Measurements from ENCODE around the gene MAPK12. TPM values are rescaled to one million over a fixed set of nuclear protein-coding genes. Genes with fewer than 3 reads are reported as not detected.

The MAPK12 gene
- total RNA-seq, 2 experiments from 2014 or later = 12.3 to 12.4 TPM

GRCh38 chr22:50284479-50284878 lies 23.0 kb upstream of the MAPK12 start:
- intact Hi-C loops (cut with micrococcal nuclease) = no loop called here
- no peak for DNase-seq
- Mint-ChIP-seq H3K9me3 (no peaks in the 10 kb centered on the region), H3K4me1 (ENCODE audit: low read depth) (no peaks in the 10 kb centered on the region), H3K27ac (no peak overlapping the region), H3K4me3 (no peak overlapping the region), H3K36me3 (ENCODE audit: low read depth) (no peaks in the 10 kb centered on the region), H3K27me3 (ENCODE audit: low read depth) (no peaks in the 10 kb centered on the region)
- CTCF ChIA-PET = no interaction called here

GRCh38 chr22:50283821-50284220 lies 22.3 kb upstream of the MAPK12 start:
- no peaks in the 10 kb centered on the region for H3K27me3 Mint-ChIP-seq (ENCODE audit: low read depth)
- no peak overlapping the region for H3K27ac Mint-ChIP-seq
- no peaks in the 10 kb centered on the region for H3K9me3 Mint-ChIP-seq
- CTCF ChIA-PET = no interaction called here
- no peaks in the 10 kb centered on the region for H3K36me3 Mint-ChIP-seq (ENCODE audit: low read depth)
- no peak for DNase-seq
- no peaks in the 10 kb centered on the region for H3K4me1 Mint-ChIP-seq (ENCODE audit: low read depth)
- no peak overlapping the region for H3K4me3 Mint-ChIP-seq
- intact Hi-C loops (cut with micrococcal nuclease) = no loop called here

DNA sequence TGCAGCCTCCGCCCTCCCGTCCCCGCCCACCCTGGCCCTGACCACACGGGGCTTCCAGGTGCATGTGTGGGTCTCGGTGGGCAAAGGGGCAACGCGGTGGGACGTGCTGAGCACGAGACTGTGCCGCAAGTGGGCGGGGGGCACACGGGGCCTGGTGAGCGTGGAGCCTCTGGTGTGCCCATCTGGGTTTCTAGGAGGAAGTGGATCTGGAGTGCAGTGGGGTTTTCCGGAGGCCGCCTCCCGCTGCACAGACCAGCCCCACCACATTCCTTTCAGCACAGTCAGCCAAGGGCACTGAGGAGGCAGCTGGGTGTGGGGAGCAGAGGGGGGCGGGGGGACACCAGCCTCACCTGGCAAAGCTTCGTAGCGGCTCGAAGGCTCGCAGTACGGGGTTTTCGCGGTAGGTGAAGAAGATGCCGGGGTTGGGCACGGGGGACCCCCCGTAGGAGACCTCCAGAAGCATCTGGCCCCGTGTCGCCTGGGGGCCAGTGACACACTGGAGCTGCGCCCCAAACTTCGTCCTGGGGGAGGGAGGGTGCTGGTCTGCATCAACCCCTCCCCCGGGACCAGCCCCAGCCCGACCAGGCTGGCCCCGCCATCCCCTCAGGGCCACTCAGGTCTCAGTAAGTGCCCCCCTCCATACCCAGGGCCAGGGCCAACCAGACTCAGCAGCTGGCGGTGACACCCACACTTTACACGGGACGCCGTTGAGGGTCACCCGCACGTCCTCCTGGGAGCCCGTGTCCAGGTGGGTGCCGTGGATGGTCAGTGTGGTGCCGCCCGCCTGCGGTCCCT lies 21.1 kb upstream of the MAPK12 start:
- intact Hi-C loops (cut with micrococcal nuclease) = no loop called here
- Mint-ChIP-seq H3K4me1 (ENCODE audit: low read depth) (no peaks in the 10 kb centered on the region), H3K27ac (no peak overlapping the region), H3K9me3 (no peaks in the 10 kb centered on the region), H3K27me3 (ENCODE audit: low read depth) (no peaks in the 10 kb centered on the region), H3K36me3 (ENCODE audit: low read depth) (no peaks in the 10 kb centered on the region), H3K4me3 (no peak overlapping the region)
- DNase-seq = no peak
- CTCF ChIA-PET = no interaction called here

- intact Hi-C loops (cut with micrococcal nuclease) = no loop called here
- H3K27ac Mint-ChIP-seq = no peak overlapping the region
- CTCF ChIA-PET = no interaction called here
- H3K27me3 Mint-ChIP-seq (ENCODE audit: low read depth) = no peaks in the 10 kb centered on the region
- DNase-seq = no peak
- no peaks in the 10 kb centered on the region for H3K9me3 Mint-ChIP-seq
- no peak overlapping the region for H3K4me3 Mint-ChIP-seq
- H3K4me1 Mint-ChIP-seq (ENCODE audit: low read depth) = no peaks in the 10 kb centered on the region
- H3K36me3 Mint-ChIP-seq (ENCODE audit: low read depth) = no peaks in the 10 kb centered on the region
These were observed 20.5 kb upstream of the MAPK12 start for GRCh38 chr22:50281957-50282356.

DNA sequence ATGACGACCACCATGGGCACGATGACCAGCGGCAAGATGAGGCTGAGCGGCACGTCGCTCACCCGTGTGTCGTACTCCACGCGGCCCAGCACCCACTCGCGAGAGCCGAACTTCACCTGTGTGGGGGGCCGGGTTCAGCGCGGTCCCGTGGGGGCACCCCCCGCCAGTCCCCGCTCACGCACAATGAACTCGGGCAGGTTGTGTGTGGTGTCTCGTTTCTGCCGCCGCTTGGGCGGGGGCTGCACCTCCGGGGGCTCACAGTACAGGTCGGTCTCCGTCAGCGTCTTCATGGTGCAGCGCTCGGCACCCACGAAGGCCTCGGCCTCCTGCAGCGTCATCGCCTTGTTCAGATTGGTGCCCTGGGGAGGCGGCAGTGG lies 19.9 kb upstream of the MAPK12 start:
- Mint-ChIP-seq H3K27ac (no peak overlapping the region), H3K27me3 (ENCODE audit: low read depth) (no peaks in the 10 kb centered on the region), H3K4me1 (ENCODE audit: low read depth) (no peaks in the 10 kb centered on the region), H3K9me3 (no peaks in the 10 kb centered on the region), H3K4me3 (no peak overlapping the region), H3K36me3 (ENCODE audit: low read depth) (no peaks in the 10 kb centered on the region)
- CTCF ChIA-PET = no interaction called here
- no peak for DNase-seq
- intact Hi-C loops (cut with micrococcal nuclease) = no loop called here

GRCh38 chr22:50280708-50281383 lies 19.4 kb upstream of the MAPK12 start:
- CTCF ChIA-PET = interaction anchor here (1.1 kb wide), 1 partner anchor 30 kb away, joined by 3 read pairs; the partner anchor contains the start of gene HDAC10
- no peaks in the 10 kb centered on the region for H3K9me3 Mint-ChIP-seq
- H3K4me3 Mint-ChIP-seq = no peak overlapping the region
- no peak for DNase-seq
- no peak overlapping the region for H3K27ac Mint-ChIP-seq
- H3K4me1 Mint-ChIP-seq (ENCODE audit: low read depth) = no peaks in the 10 kb centered on the region
- H3K27me3 Mint-ChIP-seq (ENCODE audit: low read depth) = no peaks in the 10 kb centered on the region
- no peaks in the 10 kb centered on the region for H3K36me3 Mint-ChIP-seq (ENCODE audit: low read depth)
- intact Hi-C loops (cut with micrococcal nuclease) = no loop called here

DNA sequence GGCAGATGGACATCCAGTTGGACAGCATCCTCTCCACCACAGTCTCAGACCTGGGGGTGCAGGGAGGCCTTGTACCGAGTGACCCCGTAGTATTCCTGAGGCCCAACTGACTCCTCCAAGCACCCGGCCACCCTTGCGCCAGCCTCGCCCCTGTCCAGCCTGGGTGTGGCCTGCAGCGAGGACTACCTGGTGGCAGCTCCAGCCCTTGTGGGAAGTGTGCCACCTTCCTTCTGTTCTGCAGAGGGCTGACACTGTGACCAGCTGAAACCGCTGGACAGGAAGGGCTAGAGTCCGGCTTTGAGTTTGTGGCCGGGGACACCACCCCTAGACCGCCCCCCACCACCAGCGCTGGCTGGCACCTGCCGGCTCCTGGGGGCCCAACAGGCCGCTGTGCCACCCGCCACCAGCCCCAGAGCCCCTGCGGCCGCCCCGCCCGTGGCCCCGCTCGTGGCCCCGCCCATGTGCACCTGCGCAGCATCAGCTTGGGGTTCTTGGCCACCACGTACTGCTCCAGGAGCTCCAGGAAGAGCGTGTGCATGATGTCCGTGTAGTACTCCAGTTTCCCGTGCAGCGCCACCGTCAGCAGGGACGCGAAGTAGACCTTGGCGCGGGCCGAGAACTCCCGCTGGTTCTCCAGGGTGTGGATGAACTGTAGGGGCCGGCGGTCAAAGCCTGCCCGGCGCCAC lies 18.7 kb upstream of the MAPK12 start:
- intact Hi-C loops (cut with micrococcal nuclease) = no loop called here
- CTCF ChIA-PET = interaction anchor here (1.1 kb wide), 1 partner anchor 29 kb away, joined by 3 read pairs; the partner anchor contains the start of gene HDAC10
- Mint-ChIP-seq H3K9me3 (no peaks in the 10 kb centered on the region), H3K27me3 (ENCODE audit: low read depth) (no peaks in the 10 kb centered on the region), H3K27ac (no peak overlapping the region), H3K4me1 (ENCODE audit: low read depth) (no peaks in the 10 kb centered on the region), H3K4me3 (no peak overlapping the region), H3K36me3 (ENCODE audit: low read depth) (no peaks in the 10 kb centered on the region)
- DNase-seq = no peak

- H3K27ac Mint-ChIP-seq = no peak overlapping the region
- H3K4me3 Mint-ChIP-seq = no peak overlapping the region
- no peaks in the 10 kb centered on the region for H3K9me3 Mint-ChIP-seq
- CTCF ChIA-PET = interaction anchor here (0.7 kb wide), 1 partner anchor 63 kb away, joined by 3 read pairs; no protein-coding TSS in a partner anchor
- no peak for DNase-seq
- H3K4me1 Mint-ChIP-seq (ENCODE audit: low read depth) = no peaks in the 10 kb centered on the region
- intact Hi-C loops (cut with micrococcal nuclease) = no loop called here
- H3K36me3 Mint-ChIP-seq (ENCODE audit: low read depth) = no peaks in the 10 kb centered on the region
- no peaks in the 10 kb centered on the region for H3K27me3 Mint-ChIP-seq (ENCODE audit: low read depth)
These were observed 17.6 kb upstream of the MAPK12 start for GRCh38 chr22:50278956-50279619.

DNA sequence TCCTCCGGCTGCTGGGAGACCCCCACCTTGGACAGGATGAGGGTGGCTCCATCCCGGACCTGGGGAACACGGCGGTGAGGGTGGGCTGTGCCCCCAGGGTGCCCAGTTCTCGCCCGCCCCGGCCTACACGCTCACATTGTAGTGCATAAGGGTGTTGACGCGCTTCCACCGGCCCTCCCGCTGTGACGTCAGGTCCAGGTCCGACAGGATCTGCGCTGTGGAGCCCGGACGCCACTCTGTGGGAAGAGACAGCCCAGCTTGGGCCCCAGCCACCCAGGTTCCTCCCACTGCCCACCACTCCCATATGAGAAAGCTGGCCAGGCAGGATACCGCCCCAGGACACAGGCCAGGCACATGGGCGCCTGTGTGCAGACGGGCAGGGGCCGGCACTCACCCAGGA lies 17.0 kb upstream of the MAPK12 start:
- Mint-ChIP-seq H3K4me3 (no peak overlapping the region), H3K27me3 (ENCODE audit: low read depth) (no peaks in the 10 kb centered on the region), H3K4me1 (ENCODE audit: low read depth) (no peaks in the 10 kb centered on the region), H3K27ac (no peak overlapping the region), H3K36me3 (ENCODE audit: low read depth) (no peaks in the 10 kb centered on the region), H3K9me3 (no peaks in the 10 kb centered on the region)
- intact Hi-C loops (cut with micrococcal nuclease) = no loop called here
- DNase-seq = no peak
- CTCF ChIA-PET = no interaction called here

- no peaks in the 10 kb centered on the region for H3K9me3 Mint-ChIP-seq
- DNase-seq = no peak
- CTCF ChIA-PET = interaction anchor here (3.3 kb wide), 1 partner anchor 64 kb away, joined by 25 read pairs; no protein-coding TSS in a partner anchor
- no peaks in the 10 kb centered on the region for H3K27me3 Mint-ChIP-seq (ENCODE audit: low read depth)
- no peak overlapping the region for H3K4me3 Mint-ChIP-seq
- H3K27ac Mint-ChIP-seq = no peak overlapping the region
- no peaks in the 10 kb centered on the region for H3K36me3 Mint-ChIP-seq (ENCODE audit: low read depth)
- intact Hi-C loops (cut with micrococcal nuclease) = no loop called here
- no peaks in the 10 kb centered on the region for H3K4me1 Mint-ChIP-seq (ENCODE audit: low read depth)
These were observed 16.3 kb upstream of the MAPK12 start for GRCh38 chr22:50277761-50278160.

DNA sequence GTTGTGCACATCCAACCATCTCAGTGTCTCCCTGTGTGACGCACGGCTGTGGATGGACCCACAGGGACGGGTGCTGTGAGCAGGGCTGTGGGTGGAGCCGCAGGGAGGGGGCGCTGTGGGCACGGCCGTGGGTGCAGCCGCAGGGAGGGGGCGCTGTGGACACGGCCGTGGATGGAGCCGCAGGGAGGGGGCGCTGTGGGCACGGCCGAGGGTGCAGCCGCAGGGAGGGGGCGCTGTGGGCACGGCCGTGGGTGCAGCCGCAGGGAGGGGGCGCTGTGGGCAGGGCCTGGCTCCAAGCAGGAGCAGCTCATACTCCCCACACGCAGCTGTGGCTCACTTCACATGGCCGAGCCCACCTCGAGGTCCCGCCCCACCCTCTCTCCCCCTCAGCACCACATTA lies 14.7 kb upstream of the MAPK12 start:
- DNase-seq = peak; percentile 70
- Mint-ChIP-seq H3K9me3 (no peaks in the 10 kb centered on the region), H3K27ac (no peak overlapping the region), H3K27me3 (ENCODE audit: low read depth) (no peaks in the 10 kb centered on the region), H3K4me1 (ENCODE audit: low read depth) (no peaks in the 10 kb centered on the region), H3K36me3 (ENCODE audit: low read depth) (no peaks in the 10 kb centered on the region), H3K4me3 (no peak overlapping the region)
- intact Hi-C loops (cut with micrococcal nuclease) = loop anchor here (1.0 kb wide), 2 partner anchors 51 to 66 kb away; partner anchors contain the start of gene DENND6B
- CTCF ChIA-PET = interaction anchor here (0.5 to 3.3 kb wide), 14 partner anchors 9 to 149 kb away, joined by 3 to 31 read pairs (median 4); partner anchors contain the start of genes DENND6B and PLXNB2
